NCI-H146 treated with DMSO at 0.1 percent for 48 hours (cell line): ENCODE results near the gene RUNX1.
A peak's percentile ranks its signal among the peaks of the same experiment; 100 is the strongest.

ENCODE experiments used
- DNase-seq: peaks from one replicate; lab custom pipeline; 2025; ENCODE audit not compliant: unreplicated experiment; lab: John Stamatoyannopoulos, UW

RUNX1 gene

DNA sequence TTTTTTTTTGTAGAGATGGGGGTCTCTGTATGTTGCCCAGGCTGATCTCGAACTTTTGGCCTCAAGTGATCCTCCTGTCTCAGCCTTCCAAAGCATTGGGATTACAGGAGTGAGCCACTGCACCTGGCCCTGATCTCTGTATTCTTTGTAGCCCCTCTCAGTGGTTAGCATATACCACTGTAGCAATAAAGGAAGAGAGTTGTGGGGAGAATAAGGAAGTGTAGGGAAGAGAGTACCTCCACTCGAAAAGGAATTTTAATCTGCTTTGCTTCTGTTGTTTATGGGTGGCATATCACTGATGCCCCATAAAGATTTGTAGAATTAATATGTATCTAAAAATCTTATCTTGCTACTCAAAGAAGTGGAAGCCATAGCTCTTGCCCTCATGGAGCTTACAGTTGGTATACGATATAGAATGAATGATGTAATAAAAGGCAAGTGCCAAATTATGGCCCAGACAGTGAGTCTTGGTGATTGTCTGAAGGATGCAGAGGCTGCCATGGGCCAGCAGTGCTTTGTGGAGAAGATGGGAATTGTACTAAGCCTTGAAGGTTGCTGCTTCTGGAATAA lies 284.3 kb downstream of the RUNX1 start:
- no peak for DNase-seq

DNA sequence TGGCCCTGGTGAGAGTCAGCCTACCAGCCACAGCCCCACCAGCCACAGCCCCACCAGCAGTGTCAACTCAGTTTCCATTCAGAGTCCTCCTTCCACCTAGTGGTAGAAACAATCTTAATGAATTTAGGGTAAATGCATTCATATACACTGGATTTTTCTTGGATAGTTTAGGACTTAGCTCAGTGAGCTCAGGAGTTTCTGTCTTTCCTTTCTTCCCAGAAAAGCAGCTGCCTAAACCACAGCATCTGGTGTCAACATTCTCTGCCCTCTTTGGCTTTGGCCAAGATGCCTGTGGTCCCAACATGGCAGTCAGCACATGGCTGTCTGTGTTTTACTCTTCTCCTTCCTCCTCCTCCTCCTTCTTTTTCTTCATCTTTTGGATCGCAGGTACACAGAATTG lies 286.3 kb downstream of the RUNX1 start:
- no peak for DNase-seq

DNA sequence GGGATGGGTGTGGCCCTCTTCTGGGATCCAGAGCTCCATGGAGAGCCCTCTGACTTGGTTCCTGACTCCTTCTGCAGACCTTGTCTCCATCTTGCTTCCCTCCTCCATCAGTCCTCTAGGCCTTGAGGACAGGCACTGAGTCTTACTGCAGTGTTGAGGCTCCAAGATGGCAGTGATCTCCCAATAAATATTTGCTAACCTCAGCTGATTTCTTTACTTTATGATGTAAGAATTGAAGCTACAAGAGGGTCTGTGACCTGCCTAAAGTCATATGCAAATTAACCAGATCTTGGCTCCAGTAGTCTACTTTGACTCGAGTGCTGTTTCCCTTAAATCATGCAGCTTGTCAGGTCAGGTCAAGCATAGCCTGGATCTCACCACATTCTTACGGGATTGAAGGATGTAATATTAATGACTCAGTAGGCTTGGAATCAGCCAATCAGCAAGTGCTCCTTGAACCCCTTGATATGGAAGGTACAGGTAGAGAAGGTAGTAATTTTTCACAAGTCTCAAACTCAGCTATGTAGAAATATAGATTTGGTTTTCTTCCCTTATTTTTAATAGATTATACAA lies 287.3 kb downstream of the RUNX1 start:
- DNase-seq = no peak

DNA sequence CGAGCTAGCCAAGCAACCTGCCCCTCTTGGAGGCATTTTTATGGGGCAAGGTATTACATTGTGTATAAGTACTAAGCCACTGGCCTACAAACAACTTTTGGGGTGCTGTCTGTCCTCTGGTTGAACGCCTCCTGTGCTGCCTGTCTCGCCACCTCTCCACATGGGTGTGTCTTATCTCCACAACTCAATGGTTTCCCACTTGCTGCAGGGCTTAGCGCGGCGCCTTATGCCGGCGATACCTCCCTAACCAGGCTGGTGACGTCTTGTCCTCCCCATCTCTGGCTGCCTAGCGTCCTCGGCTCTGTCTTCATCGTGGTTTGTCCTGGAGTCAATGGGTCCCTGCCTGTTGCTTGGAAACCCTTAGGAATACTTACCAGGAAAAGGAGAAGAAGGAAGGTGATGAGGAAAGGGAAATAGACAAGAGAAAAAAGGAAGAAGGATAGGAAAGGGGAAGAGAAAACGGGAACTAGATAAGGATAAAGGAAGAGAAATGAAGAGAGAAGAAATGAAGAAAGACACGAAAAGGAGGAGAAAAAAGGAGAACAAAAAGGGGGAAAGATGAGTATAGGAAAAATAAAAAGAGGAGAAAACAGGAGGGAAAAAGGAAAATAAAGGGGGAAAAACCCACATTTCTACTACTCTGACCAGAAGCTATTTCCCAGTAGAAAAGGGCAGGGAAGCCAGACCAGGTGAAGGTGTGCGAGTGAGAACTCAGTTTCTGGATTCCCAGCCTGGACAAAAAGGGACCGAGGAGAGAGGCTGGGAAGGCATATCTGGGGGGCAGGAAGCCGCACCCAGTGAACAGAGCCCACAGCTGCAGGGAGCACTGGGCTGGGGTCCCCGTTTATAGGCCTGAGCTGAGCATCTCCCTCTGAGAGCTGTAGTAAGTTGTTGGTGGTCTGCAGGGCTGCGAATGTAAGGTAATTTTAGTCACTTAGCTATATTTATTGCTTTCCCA lies 294.1 kb downstream of the RUNX1 start:
- DNase-seq = no peak

DNA sequence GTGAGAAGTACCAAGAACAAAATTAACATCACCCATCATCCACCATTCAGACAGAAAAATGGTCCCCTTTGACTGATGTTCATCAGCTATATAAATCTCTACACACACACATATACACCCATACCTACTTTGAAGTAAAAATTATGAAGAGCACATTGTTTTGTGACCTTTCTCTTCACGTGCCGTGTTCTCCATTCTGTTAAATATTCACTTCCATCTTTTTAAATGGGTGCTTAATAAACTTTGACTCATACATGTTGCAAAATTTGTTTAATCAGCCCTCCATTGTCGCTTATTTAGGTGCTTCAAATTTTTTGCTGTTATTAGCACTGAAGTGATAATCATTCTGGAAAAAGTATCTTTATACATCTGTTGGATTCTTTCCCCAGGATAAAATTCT lies 300.2 kb downstream of the RUNX1 start:
- no peak for DNase-seq

DNA sequence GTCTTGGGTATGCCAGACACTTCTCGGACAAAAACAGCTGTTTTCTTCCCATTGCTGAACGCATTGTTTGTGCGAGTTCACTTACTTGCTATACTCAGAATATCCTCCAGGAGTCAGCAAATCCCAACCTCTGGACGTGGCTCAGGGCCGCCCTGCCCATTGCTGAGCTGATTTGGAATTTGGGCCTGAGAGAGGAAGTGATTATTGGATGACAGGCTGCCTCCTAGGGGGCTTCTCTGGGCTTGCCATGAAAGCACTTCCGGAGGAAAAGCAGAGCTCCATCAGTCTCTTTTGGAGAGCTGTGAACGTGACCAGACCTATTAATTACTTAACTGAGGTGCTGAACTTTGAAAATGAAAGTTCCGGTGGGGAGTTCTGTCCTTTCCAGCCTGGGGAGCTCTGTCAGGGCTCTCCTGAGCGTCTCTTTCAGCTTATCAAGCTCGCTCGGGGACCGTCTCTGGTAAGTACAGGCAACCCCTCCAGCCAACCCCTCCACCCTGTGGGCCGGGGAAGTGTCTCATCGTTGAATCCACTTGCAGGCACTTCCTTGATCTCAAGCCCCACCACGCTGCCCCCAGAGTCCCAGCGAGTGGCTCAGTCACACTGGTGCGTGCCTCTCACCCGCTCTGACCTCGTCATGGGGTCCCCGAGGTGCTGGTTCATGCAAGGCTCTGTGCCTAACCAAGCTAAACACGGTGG lies 303.4 kb downstream of the RUNX1 start:
- DNase-seq = peak; percentile 50

DNA sequence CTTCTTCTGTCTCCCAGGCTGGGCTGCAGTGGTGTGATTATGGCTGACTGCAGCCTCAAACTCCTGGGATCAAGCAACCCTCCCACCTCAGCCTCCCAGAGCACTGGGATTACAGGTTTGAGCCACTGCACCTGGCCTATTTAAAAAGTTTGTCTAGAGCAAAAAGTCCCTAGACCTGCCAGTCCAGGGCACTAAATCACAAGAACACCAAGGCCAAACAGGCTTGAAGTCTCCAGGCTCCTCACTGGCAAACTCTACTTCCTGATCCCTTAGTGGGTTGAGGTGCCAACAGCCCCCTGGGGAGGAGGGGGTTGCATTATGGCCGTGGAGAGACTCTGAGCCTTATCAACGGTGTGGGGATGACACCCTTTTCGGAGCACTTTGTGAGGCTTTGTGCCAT lies 304.3 kb downstream of the RUNX1 start:
- no peak for DNase-seq

DNA sequence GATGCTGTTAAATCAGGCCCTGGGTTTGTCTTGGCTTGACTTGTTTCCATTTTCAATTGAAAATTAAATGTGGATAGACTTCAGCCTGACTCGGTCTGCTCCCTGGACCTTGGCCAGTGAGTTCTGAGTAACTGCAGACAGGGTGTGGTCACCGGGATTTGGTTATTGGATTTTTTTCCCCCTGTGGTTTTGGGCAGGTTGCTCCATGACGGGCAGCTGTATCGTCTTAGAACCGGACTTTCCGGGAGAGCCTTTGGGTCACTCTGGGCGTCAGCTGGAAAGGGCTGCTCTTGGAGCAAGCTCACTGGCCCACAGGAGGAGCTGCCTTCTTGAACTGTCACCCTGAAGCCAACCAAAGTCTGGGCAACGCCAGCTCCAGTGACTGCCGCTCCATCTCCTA lies 305.3 kb downstream of the RUNX1 start:
- DNase-seq = no peak

DNA sequence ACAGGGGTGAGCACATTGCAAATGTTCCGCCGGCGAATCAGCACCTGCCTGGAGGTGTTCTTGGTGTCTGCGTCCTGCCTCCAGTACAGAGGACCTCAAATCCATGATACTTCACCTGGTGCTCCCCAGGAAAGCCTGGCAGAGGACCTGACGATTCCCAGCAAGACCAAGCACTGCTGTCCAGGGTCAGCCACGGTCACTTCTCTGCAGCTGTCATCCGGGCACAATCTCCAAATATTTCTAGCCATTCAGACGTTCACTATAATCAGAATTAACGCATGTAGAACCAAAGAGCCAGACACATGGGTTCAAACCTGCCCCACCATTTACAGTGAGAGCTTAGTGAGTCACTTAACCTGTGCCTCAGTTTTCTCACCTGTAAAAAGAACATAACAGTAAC lies 305.8 kb downstream of the RUNX1 start:
- DNase-seq = no peak

DNA sequence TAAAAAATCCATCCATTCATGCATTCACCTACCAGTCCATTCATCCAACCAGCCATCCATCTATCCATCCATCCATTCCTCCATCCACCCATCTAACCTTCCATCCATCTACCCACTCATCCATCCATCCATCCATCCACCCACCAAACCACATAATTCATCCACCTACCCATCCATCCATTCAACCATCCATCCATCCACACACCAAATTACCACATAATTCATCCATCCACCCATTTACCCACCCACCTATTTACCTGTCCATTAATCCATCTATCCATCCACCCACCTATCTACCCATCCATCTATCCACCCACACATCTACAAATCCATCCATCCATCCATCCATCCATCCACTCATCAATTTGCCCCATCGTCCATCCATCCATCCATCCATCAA lies 308.9 kb downstream of the RUNX1 start:
- no peak for DNase-seq
